A549 treated with RU486 at 1 μM for 4 hours (cell line): ENCODE data around the gene PARD3B. TPM values are rescaled to one million over a fixed set of nuclear protein-coding genes. Genes with fewer than 3 reads are reported as not detected.

ENCODE experiments used
- total RNA-seq: library from RNA; stranded (reverse); fragments of 200-300 nt; extraction: Qiagen RNA extraction; gene quantifications from 5 replicates; pipeline ENCODE4 v1.2.3, GENCODE V29; 2022; ENCODE audit warnings: low read depth

Gene PARD3B
- 0.70 to 1.6 TPM (median 0.93 TPM) in 5 replicates for total RNA-seq

GRCh38 chr2:204544961-204545860 is at the start of gene PARD3B:
PARD3B (plus strand) TSS chr2:204545475; CDS start chr2:204546000, 525 bp downstream.

